ENCODE results near the gene ETFB.

DNA sequence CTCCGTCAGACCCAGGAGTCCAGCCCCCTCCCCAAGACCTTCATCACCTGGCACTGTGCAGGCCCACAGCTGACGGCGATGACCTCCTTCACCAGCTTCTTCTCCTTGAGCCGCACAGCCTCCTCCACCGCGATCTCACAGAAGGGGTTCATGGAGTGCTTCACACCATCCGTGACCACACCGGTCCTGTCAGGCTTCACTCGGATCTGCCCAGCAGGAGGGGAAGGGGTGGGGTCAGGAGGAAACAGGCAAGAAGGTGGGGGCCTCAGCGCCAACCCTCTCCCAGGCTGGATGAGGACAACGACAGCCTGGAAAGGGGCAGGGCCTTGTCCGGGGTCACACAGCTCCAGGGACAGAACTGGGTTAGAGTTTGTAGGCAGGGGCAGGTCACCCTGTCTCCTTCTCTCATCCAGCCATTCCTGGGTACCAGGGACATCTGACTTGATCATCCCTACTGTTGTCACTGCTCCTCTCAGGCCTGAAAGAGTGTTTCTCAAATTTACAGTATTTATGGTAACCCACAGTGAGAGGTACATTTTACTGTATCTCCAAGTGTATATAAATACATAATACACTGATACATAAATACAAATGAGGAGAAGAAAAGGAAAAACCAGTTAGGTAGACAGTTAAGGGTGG, 12.0 kb downstream of the ETFB start:
- TF ChIP-seq POLR2A (IDR thresholded peaks at IDR 0.05): no peak
- no peak for TF ChIP-seq CTCF (IDR thresholded peaks at IDR 0.05)
